ENCODE data around the gene CEL. TPM values are rescaled to one million over a fixed set of nuclear protein-coding genes. Genes with fewer than 3 reads are reported as not detected.

CEL gene
- total and polyA plus RNA-seq, 10 of the 15 experiments (the other 5 are each of a cell fraction or from before 2014, with no cell fraction given), result 0.05 to 4.1 (median 0.29) TPM; not detected in 2

- ChIA-PET POLR2A (interaction anchor here (1.0 kb wide), 2 partner anchors 9 to 37 kb away, joined by 3 to 4 read pairs; no protein-coding TSS in a partner anchor), SMC1A (ENCODE audit: uncharacterized antibody, unreplicated experiment) (interaction anchor here (1.2 to 2.1 kb wide), 4 partner anchors 11 to 40 kb away, joined by 3 to 8 read pairs (median 6); no protein-coding TSS in a partner anchor), RAD21 (ENCODE audit: unreplicated experiment) (interaction anchor here (3.7 kb wide), 1 partner anchor 37 kb away, joined by 25 read pairs; no protein-coding TSS in a partner anchor), CTCF (interaction anchor here (0.7 to 22.5 kb wide), 5 partner anchors 9 to 77 kb away, joined by 3 to 401 read pairs (median 4); no protein-coding TSS in a partner anchor)
- Histone ChIP-seq H4K20me1 (ENCODE audit: control insufficient read depth, insufficient read depth) (no peaks in the 10 kb centered on the region), H3K4me2 (ENCODE audit: control insufficient read depth, insufficient read depth) (no peak overlapping the region), H3K4me3 (no peak overlapping the region), H3K27me3 (replicated peaks in 1 of 2; ENCODE audit: control insufficient read depth in 2 of 2, insufficient read depth in 2 of 2, low read length in 1 of 2) (no peaks in the 10 kb centered on the region), H3K4me1 (ENCODE audit: control insufficient read depth, insufficient read depth, low read length) (no peaks in the 10 kb centered on the region), H3K27ac (ENCODE audit: control insufficient read depth, insufficient read depth) (no peak overlapping the region), H3K36me3 (ENCODE audit: control insufficient read depth in 2 of 2, insufficient read depth in 2 of 2, low read length in 1 of 2) (peaks cover 29 to 43% of the 10 kb centered on the region in 2 experiments), H3K79me2 (ENCODE audit: control insufficient read depth, insufficient read depth, low read length) (no peaks in the 10 kb centered on the region), H2AFZ (ENCODE audit: control insufficient read depth, low read depth, low read length) (no peak overlapping the region), H3K9ac (ENCODE audit: control insufficient read depth, insufficient read depth, low read length) (no peak overlapping the region), H3K9me3 (replicated peaks; ENCODE audit: control insufficient read depth, insufficient read depth, low read length) (no peaks in the 10 kb centered on the region)
- FAIRE-seq (no peak), ATAC-seq (no peak), DNase-seq (ENCODE audit: low read depth, low spot score) (no peak)
- intact Hi-C loops (cut with micrococcal nuclease; ENCODE audit: unreplicated experiment), result no loop called here
- in situ Hi-C loops (cut with MboI), result loop anchor here (5.0 kb wide), 1 partner anchor 41 kb away; no protein-coding TSS in a partner anchor
- TF ChIP-seq NBN (IDR thresholded peaks at IDR 0.05), result no peak
- no peak for TF ChIP-seq SREBF2 (IDR thresholded peaks at IDR 0.05; ENCODE audit: low read length)
- TF ChIP-seq HDGF (IDR thresholded peaks at IDR 0.05), result no peak
- no peak for TF ChIP-seq NRF1 (conservative IDR thresholded peaks at IDR 0.05; ENCODE audit: low read depth, low read length)
- TF ChIP-seq EED (IDR thresholded peaks at IDR 0.05; ENCODE audit: low read depth), result no peak
- TF ChIP-seq ESRRA (IDR thresholded peaks at IDR 0.05; ENCODE audit: low read length), result no peak
- TF ChIP-seq TARDBP (IDR thresholded peaks at IDR 0.05; ENCODE audit: borderline replicate concordance), result no peak
- TF ChIP-seq NKRF (conservative IDR thresholded peaks at IDR 0.05), result no peak
- TF ChIP-seq BRCA1 (IDR thresholded peaks at IDR 0.05; ENCODE audit: low read depth, low read length), result no peak
- TF ChIP-seq E2F8 (IDR thresholded peaks at IDR 0.05; ENCODE audit: low read depth, partially characterized antibody), result no peak
- no peak for TF ChIP-seq CBX3 (IDR thresholded peaks at IDR 0.05; ENCODE audit: borderline replicate concordance, low read depth)
- no peak for TF ChIP-seq NFYB (IDR thresholded peaks at IDR 0.05; ENCODE audit: insufficient read depth, low read depth, low read length)
- no peak for TF ChIP-seq MYC (IDR thresholded peaks at IDR 0.05; ENCODE audit: insufficient read depth, insufficient read length, insufficient replicate concordance, low read length, severe bottlenecking)
- TF ChIP-seq RCOR1 (conservative IDR thresholded peaks at IDR 0.05; ENCODE audit: low read depth, low read length), result no peak
- TF ChIP-seq CEBPB (IDR thresholded peaks at IDR 0.05; ENCODE audit: borderline replicate concordance in 1 of 2, low read depth in 2 of 2, low read length in 2 of 2), result no peak
- TF ChIP-seq STAT3 (IDR thresholded peaks at IDR 0.05; ENCODE audit: low read depth, low read length), result no peak
- TF ChIP-seq IRF3 (IDR thresholded peaks at IDR 0.05), result no peak
- BruUV-seq (replicated peaks), result no TSS peak
- WGBS (ENCODE audit: insufficient coverage, insufficient replicate concordance, low lambda C conversion rate, missing lambda C conversion rate), result 84% methylated on average over 17 of the region's 17 CpGs
Measured at GRCh38 chr9:133106511-133107244, 44.9 kb downstream of the CEL start.
